Stomach smooth muscle (tissue), 2 donors: ENCODE data around the gene FBXO45.
"Not testable (repeated sequence)": the region's sequence is repeated elsewhere in the genome, so short reads cannot be mapped to it uniquely, and the experiment has no call there.

Experiments
- H3K27ac ChIP-seq: one replicate; pipeline ENCODE4 v1.7.0; 2013; ENCODE audit warnings: mild to moderate bottlenecking, low read length, inconsistent platforms
- H3K27me3 ChIP-seq, 2 donors: one replicate each; pipeline ENCODE4 v1.7.0; 2013; ENCODE audit warnings: low read length in 2 of 2; ENCODE audit not compliant: insufficient read depth in 2 of 2, control insufficient read depth in 1 of 2
- H3K36me3 ChIP-seq, 2 donors: one replicate each; pipeline ENCODE4 v1.7.0; 2013; ENCODE audit warnings: low read length in 2 of 2; ENCODE audit not compliant: control insufficient read depth in 2 of 2, insufficient read depth in 2 of 2
- H3K4me1 ChIP-seq: one replicate; pipeline ENCODE4 v1.7.0; 2013; ENCODE audit warnings: low read length; ENCODE audit not compliant: control insufficient read depth, insufficient read depth
- H3K4me3 ChIP-seq, 2 donors: one replicate each; pipeline ENCODE4 v1.7.0; 2013; ENCODE audit warnings: low read length in 2 of 2
- H3K9ac ChIP-seq, 2 donors: one replicate each; pipeline ENCODE4 v1.7.0; 2013; ENCODE audit warnings: low read length in 2 of 2, mild to moderate bottlenecking in 1 of 2
- H3K9me3 ChIP-seq, 2 donors: one replicate each; pipeline ENCODE4 v1.7.0; 2013; ENCODE audit warnings: low read length in 2 of 2; ENCODE audit not compliant: control insufficient read depth in 2 of 2
- donor health status: healthy.
- donor health status: Pancreatic carcinoma.

The FBXO45 gene

GRCh38 chr3:196568246-196569002, at the start of gene FBXO45, which contains the start of gene WDR53:
FBXO45 (plus strand) TSS chr3:196568660; CDS start chr3:196568985, 325 bp downstream.
WDR53 (minus strand) TSS chr3:196568554; CDS start chr3:196561475, 7,079 bp downstream.
- H3K4me1 ChIP-seq, result peaks cover 18% of the 10 kb centered on the region

DNA sequence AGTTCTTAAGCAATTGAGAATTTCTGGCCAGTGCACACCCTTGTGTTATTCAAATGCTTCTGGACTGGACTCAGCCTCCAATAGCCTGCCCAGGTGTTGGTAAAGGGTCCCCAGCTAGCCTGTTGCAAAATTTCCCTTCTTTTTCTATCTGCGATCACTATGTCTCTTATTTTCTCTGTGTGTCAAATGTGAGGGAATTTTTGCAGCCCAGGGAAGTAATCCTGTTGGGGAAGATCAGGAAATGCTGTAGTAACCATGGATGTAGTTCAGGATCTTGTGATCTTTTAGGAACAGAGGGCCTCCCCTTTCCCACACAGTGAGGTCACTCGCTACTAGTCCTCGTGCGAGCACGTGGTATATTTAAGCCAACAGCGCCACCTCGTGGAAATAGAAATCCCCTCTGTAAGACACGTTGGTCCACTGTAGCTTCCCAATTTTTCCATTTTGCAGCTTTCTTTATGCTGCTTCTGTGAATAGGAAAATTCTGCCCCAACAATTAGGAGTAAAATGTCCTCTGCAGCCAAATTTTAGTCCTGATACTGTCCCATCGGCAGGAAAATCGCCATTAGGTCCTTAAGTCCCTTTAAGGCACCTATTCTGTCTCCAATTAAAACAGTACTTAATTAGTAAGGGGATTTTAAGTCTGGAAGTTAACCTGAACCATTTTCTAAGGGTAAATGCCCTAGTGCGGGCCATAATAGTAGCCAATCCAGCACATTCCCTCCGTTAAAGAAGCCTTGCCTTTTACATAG, 49.3 kb upstream of the FBXO45 start:
- Histone ChIP-seq H3K9ac (no peak overlapping the region), H3K4me1 (no peaks in the 10 kb centered on the region), H3K27ac (no peak overlapping the region), H3K4me3 (no peak overlapping the region), H3K27me3 (no peaks in the 10 kb centered on the region), H3K36me3 (no peaks in the 10 kb centered on the region), H3K9me3 (peaks cover 11 to 12% of the 10 kb centered on the region in 2 donors)

More at GRCh38 chr3:196568246-196569002, at the start of gene FBXO45, which contains the start of gene WDR53:
- peak within 1 kb of the TSS; percentile 100 for H3K4me3 ChIP-seq
- no peaks in the 10 kb centered on the region for H3K27me3 ChIP-seq
- H3K36me3 ChIP-seq, result peaks cover 0 to 2% of the 10 kb centered on the region in 2 donors
- H3K9me3 ChIP-seq, result no peaks in the 10 kb centered on the region
- peak within 1 kb of the TSS; percentile 91 for H3K27ac ChIP-seq
- H3K9ac ChIP-seq, result peak within 1 kb of the TSS; percentile 98 to 99

DNA sequence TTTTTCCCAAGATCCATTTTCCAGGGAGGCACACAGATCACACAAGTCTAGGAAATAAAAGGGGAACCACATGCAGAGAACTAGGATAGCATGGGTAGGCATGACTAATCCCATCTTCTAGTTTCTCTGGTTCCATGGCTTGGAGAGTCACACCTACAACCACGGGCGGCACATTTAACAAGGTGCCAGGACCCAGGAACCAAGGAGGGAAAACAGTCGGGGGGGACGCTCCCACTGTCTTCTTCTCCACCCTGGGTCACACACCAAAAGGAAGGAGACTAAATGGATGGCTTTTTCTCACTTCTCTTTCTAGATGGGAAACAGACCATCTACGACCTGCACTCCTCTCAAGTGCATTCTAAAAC, 48.8 kb upstream of the FBXO45 start:
- Histone ChIP-seq H3K4me1 (no peaks in the 10 kb centered on the region), H3K36me3 (no peaks in the 10 kb centered on the region), H3K27ac (no peak overlapping the region), H3K9ac (no peak overlapping the region), H3K9me3 (peaks cover 11 to 12% of the 10 kb centered on the region in 2 donors), H3K27me3 (no peaks in the 10 kb centered on the region), H3K4me3 (no peak overlapping the region)

- H3K4me1 ChIP-seq, H3K9ac ChIP-seq, H3K27me3 ChIP-seq, H3K27ac ChIP-seq, H3K36me3 ChIP-seq, H3K4me3 ChIP-seq: not testable (repeated sequence)
- H3K9me3 ChIP-seq, result peaks cover 11 to 12% of the 10 kb centered on the region in 2 donors
Observed at GRCh38 chr3:196521291-196521690, 47.2 kb upstream of the FBXO45 start.

GRCh38 chr3:196523841-196524240, 44.6 kb upstream of the FBXO45 start:
- peaks cover 11 to 12% of the 10 kb centered on the region in 2 donors for H3K9me3 ChIP-seq
- peaks cover 3% of the 10 kb centered on the region for H3K4me1 ChIP-seq
- no peak overlapping the region for H3K27ac ChIP-seq
- no peaks in the 10 kb centered on the region for H3K27me3 ChIP-seq
- H3K9ac ChIP-seq, result no peak overlapping the region
- no peak overlapping the region for H3K4me3 ChIP-seq
- H3K36me3 ChIP-seq, result no peaks in the 10 kb centered on the region

DNA sequence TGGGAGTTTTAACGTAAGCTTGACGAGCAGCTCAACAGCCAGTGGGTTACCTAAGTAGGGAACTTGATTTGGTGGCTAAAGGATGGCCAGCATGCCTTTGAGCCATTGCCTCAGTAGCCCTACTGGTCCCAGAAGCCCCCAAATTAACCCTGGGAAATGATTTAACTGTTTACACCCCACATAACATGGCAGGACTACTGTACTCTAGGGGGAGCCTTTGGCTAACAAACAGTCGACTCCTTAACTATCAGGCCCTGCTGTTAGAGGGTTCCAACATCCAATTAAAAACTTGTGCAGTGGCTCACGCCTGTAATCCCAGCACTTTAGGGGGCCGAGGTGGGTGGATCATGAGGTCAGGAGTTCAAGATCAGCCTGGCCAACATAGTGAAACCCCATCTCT, 43.9 kb upstream of the FBXO45 start:
- Histone ChIP-seq H3K4me1 (peaks cover 3% of the 10 kb centered on the region), H3K27me3 (no peaks in the 10 kb centered on the region), H3K4me3 (no peak overlapping the region), H3K36me3 (no peaks in the 10 kb centered on the region), H3K27ac (no peak overlapping the region), H3K9me3 (peaks cover 6 to 10% of the 10 kb centered on the region in 2 donors), H3K9ac (no peak overlapping the region)

- H3K4me3 ChIP-seq, result no peak overlapping the region
- H3K9ac ChIP-seq, result no peak overlapping the region
- H3K36me3 ChIP-seq, result no peaks in the 10 kb centered on the region
- peaks cover 2 to 3% of the 10 kb centered on the region in 2 donors for H3K9me3 ChIP-seq
- H3K27me3 ChIP-seq, result no peaks in the 10 kb centered on the region
- no peak overlapping the region for H3K27ac ChIP-seq
- H3K4me1 ChIP-seq, result peaks cover 3% of the 10 kb centered on the region
Observed at GRCh38 chr3:196525141-196525540, 43.3 kb upstream of the FBXO45 start.

DNA sequence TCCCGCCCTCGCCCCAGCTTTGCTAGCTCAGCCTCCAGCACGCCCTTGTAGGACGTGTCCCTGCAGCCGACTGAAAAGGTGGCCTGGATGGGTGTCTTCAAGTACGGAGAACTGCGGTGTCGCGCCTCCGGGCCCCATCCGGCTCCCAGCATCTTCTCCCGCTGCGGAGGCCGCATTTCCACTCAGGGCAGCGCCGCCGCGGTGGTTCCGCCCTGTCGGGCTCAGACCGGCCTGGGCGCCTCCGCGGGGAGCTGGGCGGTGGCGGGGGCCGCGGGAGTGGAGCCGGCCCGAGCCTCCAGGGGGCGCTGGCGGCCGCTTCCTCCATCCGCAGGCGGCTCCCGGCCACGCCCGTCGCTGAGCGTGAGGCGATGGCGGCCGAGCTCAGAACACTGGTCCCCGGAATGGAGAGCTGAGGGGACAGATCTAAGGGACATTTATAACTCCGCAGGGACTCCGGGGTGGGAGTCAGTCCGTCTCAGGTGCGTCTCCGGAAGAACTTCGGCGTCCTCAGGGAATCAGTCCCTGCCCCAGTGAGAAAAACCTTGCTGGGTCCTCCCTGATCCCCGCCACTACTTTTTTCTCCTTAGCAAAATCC, 39.7 kb upstream of the FBXO45 start:
- H3K4me1 ChIP-seq, result peaks cover 3% of the 10 kb centered on the region
- H3K27ac ChIP-seq, result no peak overlapping the region
- no peaks in the 10 kb centered on the region for H3K36me3 ChIP-seq
- H3K27me3 ChIP-seq, result no peaks in the 10 kb centered on the region
- H3K9me3 ChIP-seq, result no peaks in the 10 kb centered on the region
- peak overlapping the region; percentile 55 to 62 for H3K9ac ChIP-seq
- peak overlapping the region; percentile 70 to 79 for H3K4me3 ChIP-seq

- Histone ChIP-seq H3K9me3 (no peaks in the 10 kb centered on the region), H3K27me3 (no peaks in the 10 kb centered on the region), H3K4me3 (no peak overlapping the region), H3K9ac (no peak overlapping the region), H3K36me3 (no peaks in the 10 kb centered on the region), H3K27ac (no peak overlapping the region), H3K4me1 (peaks cover 3% of the 10 kb centered on the region)
Observed at GRCh38 chr3:196531418-196531817, 37.0 kb upstream of the FBXO45 start.

- no peak overlapping the region for H3K27ac ChIP-seq
- H3K9me3 ChIP-seq, result no peaks in the 10 kb centered on the region
- H3K4me1 ChIP-seq, result peaks cover 3% of the 10 kb centered on the region
- H3K9ac ChIP-seq, result no peak overlapping the region
- H3K4me3 ChIP-seq, result no peak overlapping the region
- no peaks in the 10 kb centered on the region for H3K36me3 ChIP-seq
- no peaks in the 10 kb centered on the region for H3K27me3 ChIP-seq
Observed at GRCh38 chr3:196533260-196533681, 35.2 kb upstream of the FBXO45 start.
